ENCODE data around the gene CSMD2. TPM values are rescaled to one million over a fixed set of nuclear protein-coding genes. Genes with fewer than 3 reads are reported as not detected.

Gene CSMD2
- polyA plus RNA-seq, 1 experiment, result 2.3 TPM

DNA sequence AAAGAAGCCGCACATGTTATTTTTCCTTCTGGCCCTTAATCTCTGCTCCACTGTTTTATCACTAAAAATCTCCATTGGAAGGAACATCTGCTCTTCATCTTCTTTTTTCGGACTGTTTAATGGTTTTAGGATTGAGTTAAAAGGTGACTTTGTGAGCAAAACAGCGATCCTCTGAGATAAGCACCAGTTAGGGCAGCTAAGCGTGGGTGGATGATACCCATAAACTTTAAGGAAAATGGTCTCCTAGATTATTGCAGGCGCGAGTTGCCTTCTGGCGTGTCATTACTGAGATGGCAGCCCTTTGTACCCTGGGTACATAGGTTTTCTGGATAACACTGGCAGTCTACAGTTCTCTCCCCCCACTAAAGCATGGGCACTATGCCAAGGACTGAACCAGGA lies 345.1 kb downstream of the CSMD2 start:
- Histone ChIP-seq H3K9me3 (ENCODE audit: control insufficient read depth, insufficient read depth, low read length) (peaks cover under 1% of the 10 kb centered on the region; the same call in 1 of the 2 replicates), H3K27me3 (ENCODE audit: control insufficient read depth, insufficient read depth, low read length) (peaks cover 4% of the 10 kb centered on the region), H3K4me3 (ENCODE audit: low read depth, low read length) (no peak overlapping the region), H3K27ac (ENCODE audit: low read depth, low read length) (no peak overlapping the region)
- CTCF ChIA-PET, result no interaction called here
- POLR2A ChIA-PET, result no interaction called here
- no peak for DNase-seq (ENCODE audit: low read depth, low spot score)
- TF ChIP-seq, protein P1, sequence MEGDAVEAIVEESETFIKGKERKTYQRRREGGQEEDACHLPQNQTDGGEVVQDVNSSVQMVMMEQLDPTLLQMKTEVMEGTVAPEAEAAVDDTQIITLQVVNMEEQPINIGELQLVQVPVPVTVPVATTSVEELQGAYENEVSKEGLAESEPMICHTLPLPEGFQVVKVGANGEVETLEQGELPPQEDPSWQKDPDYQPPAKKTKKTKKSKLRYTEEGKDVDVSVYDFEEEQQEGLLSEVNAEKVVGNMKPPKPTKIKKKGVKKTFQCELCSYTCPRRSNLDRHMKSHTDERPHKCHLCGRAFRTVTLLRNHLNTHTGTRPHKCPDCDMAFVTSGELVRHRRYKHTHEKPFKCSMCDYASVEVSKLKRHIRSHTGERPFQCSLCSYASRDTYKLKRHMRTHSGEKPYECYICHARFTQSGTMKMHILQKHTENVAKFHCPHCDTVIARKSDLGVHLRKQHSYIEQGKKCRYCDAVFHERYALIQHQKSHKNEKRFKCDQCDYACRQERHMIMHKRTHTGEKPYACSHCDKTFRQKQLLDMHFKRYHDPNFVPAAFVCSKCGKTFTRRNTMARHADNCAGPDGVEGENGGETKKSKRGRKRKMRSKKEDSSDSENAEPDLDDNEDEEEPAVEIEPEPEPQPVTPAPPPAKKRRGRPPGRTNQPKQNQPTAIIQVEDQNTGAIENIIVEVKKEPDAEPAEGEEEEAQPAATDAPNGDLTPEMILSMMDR (IDR thresholded peaks at IDR 0.05; ENCODE audit: low read depth, low read length), result no peak

DNA sequence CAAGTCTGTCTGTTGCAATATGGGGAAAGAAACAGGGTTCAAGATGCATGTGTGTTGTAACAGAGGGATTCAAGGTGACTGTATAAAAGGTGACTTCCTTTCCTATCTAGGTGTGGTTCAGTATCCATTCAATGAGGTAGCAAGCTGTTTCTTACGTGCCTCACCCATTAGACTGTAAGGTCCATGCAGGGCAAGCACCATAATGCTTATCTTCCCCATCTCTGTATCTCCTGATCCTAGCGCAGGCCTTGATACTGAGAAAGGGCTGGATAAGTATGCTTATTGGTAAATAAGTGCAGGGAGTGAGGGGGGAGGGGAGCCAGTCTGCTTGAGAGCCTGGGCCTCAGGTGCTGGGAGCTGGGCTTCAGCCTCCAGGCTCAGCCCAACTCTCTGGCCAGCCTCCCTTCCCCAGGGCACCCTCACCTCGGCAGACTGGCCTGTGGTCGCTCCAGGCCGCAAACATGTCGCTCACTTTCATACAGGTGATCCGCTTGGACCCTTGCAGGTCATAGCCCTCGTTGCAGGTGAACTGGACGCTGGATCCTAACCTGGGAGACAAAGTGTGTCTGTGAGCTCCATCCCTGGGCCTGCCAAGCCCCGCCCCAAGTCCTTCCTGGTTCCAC lies 345.6 kb downstream of the CSMD2 start:
- Histone ChIP-seq H3K27ac (ENCODE audit: low read depth, low read length) (no peak overlapping the region), H3K4me3 (ENCODE audit: low read depth, low read length) (no peak overlapping the region), H3K9me3 (ENCODE audit: control insufficient read depth, insufficient read depth, low read length) (peaks cover 4% of the 10 kb centered on the region), H3K27me3 (ENCODE audit: control insufficient read depth, insufficient read depth, low read length) (peaks cover 4% of the 10 kb centered on the region)
- TF ChIP-seq, protein P1 (IDR thresholded peaks at IDR 0.05; ENCODE audit: low read depth, low read length), result no peak
- ChIA-PET POLR2A (no interaction called here), CTCF (no interaction called here)
- DNase-seq (ENCODE audit: low read depth, low spot score), result no peak

DNA sequence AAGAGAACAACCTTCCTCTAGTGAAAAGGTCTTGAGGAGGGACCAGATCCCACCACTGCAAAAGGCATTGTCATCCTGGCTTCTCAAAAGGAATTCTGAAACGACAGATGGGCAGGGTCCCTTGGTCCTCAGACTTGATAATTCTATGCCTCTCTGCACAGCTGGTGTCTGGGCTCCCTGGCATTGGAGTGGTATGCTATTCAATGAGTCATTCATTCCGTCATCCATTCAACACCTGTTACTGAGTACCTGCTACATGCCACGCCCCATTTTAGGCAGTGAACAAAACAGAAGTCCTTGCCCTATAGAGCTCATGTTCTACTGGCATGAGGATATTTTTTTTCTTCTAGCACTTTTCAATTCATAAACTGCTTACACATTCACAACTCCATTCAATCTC lies 347.0 kb downstream of the CSMD2 start:
- CTCF ChIA-PET, result no interaction called here
- no peak overlapping the region for H3K4me3 ChIP-seq (ENCODE audit: low read depth, low read length)
- no peak for DNase-seq (ENCODE audit: low read depth, low spot score)
- no peak overlapping the region for H3K27ac ChIP-seq (ENCODE audit: low read depth, low read length)
- TF ChIP-seq, protein P1 (IDR thresholded peaks at IDR 0.05; ENCODE audit: low read depth, low read length), result no peak
- POLR2A ChIA-PET, result no interaction called here
- H3K9me3 ChIP-seq (ENCODE audit: control insufficient read depth, insufficient read depth, low read length), result peaks cover 4% of the 10 kb centered on the region
- peaks cover 5% of the 10 kb centered on the region for H3K27me3 ChIP-seq (ENCODE audit: control insufficient read depth, insufficient read depth, low read length)

DNA sequence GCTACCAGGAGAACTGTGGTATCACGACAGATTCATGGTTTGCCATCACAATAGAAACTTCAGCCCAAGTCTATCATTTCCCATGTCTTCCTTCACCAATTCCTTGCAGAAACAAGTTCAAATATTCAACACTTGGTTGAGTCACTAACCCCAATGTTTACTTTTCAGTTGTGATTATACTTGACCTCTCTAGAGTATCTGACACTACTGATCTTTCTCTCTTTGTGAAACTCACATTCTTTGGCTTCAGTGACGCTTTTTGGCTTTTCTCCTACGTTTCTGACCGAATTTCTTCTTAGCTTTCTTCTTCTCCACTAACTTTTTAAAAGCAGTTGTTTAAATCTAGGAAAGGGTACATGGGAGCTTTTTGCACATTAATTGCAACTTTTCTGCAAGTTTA lies 350.0 kb downstream of the CSMD2 start:
- peak; percentile 61 for DNase-seq (ENCODE audit: low read depth, low spot score)
- POLR2A ChIA-PET, result interaction anchor here (0.9 kb wide), 1 partner anchor 36 kb away, joined by 4 read pairs; no protein-coding TSS in a partner anchor
- CTCF ChIA-PET, result interaction anchor here (0.5 to 1.6 kb wide), 3 partner anchors 347 to 608 kb away, joined by 3 to 5 read pairs (median 3); no protein-coding TSS in a partner anchor
- H3K4me3 ChIP-seq (ENCODE audit: low read depth, low read length), result no peak overlapping the region
- H3K9me3 ChIP-seq (ENCODE audit: control insufficient read depth, insufficient read depth, low read length), result peaks cover 4% of the 10 kb centered on the region
- TF ChIP-seq, protein P1 (IDR thresholded peaks at IDR 0.05; ENCODE audit: low read depth, low read length), result no peak
- no peak overlapping the region for H3K27ac ChIP-seq (ENCODE audit: low read depth, low read length)
- H3K27me3 ChIP-seq (ENCODE audit: control insufficient read depth, insufficient read depth, low read length), result peaks cover 8% of the 10 kb centered on the region

DNA sequence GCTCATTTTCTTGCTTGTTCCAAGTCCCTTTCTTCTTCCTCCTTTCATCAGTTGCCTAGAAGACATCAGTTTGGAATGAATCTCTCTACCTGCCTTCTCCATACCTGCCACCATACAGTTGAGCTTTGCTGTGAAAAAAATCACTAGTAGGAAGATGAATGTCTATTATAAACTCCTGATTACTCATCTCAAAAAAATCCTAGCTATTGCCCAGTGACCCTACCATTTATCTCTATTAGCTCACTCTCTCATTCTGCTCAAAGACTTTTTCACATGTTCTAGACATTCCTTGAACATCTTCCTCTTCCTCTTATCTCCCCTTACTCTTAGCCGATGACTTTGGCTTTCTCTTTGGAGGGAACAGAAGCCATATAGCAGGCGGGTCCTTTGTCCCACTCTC lies 350.9 kb downstream of the CSMD2 start:
- Histone ChIP-seq H3K27me3 (ENCODE audit: control insufficient read depth, insufficient read depth, low read length) (peaks cover 8% of the 10 kb centered on the region), H3K9me3 (ENCODE audit: control insufficient read depth, insufficient read depth, low read length) (peaks cover 4% of the 10 kb centered on the region; the same call in 1 of the 2 replicates), H3K4me3 (ENCODE audit: low read depth, low read length) (no peak overlapping the region), H3K27ac (ENCODE audit: low read depth, low read length) (no peak overlapping the region)
- no peak for DNase-seq (ENCODE audit: low read depth, low spot score)
- ChIA-PET CTCF (no interaction called here), POLR2A (interaction anchor here (0.7 kb wide), 1 partner anchor 10 kb away, joined by 3 read pairs; no protein-coding TSS in a partner anchor)
- TF ChIP-seq, protein P1 (IDR thresholded peaks at IDR 0.05; ENCODE audit: low read depth, low read length), result no peak
